ENCODE results near the gene GSTCD.

DNA sequence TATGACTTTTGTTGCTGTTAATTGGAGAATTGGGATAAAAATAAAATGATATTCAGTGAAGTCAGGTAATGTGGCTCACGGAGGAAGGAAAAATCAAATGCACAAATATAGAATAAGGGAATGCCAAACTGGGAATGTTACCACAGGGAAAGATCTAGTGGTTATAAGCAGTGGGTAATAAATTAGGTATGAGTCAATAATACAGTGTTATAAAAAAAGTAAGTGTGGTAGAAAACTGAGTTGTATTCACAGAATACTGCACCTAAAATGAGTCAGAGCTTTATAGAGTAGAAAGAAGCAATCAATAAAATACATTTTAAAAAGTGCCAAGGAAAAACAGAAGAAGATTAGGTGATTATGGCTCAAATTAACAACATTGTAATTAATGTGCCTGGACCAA is 34.6 kb upstream of the GSTCD start:
- TF ChIP-seq LEF1 (IDR thresholded peaks at IDR 0.05; ENCODE audit: borderline replicate concordance) (no peak), FOXK2 (IDR thresholded peaks at IDR 0.05) (no peak), ELF4 (IDR thresholded peaks at IDR 0.05) (no peak), TARDBP (IDR thresholded peaks at IDR 0.05) (no peak), SP1 (IDR thresholded peaks at IDR 0.05) (no peak), FOXM1 (IDR thresholded peaks at IDR 0.05; ENCODE audit: borderline replicate concordance) (no peak), CTBP1 (IDR thresholded peaks at IDR 0.05; ENCODE audit: borderline replicate concordance) (no peak), ARNT (IDR thresholded peaks at IDR 0.05) (no peak), HDGF (IDR thresholded peaks at IDR 0.05; ENCODE audit: borderline replicate concordance) (no peak), NFRKB (IDR thresholded peaks at IDR 0.05) (no peak)
- TF ChIP-seq, protein P1, sequence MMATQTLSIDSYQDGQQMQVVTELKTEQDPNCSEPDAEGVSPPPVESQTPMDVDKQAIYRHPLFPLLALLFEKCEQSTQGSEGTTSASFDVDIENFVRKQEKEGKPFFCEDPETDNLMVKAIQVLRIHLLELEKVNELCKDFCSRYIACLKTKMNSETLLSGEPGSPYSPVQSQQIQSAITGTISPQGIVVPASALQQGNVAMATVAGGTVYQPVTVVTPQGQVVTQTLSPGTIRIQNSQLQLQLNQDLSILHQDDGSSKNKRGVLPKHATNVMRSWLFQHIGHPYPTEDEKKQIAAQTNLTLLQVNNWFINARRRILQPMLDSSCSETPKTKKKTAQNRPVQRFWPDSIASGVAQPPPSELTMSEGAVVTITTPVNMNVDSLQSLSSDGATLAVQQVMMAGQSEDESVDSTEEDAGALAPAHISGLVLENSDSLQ (IDR thresholded peaks at IDR 0.05): no peak
